MM.1S (cell line): ENCODE results near the gene ASPHD1.
"Not testable (repeated sequence)": the region's sequence is repeated elsewhere in the genome, so short reads cannot be mapped to it uniquely, and the experiment has no call there.

Experiments used
- DNase-seq: peaks from one replicate; pipeline ENCODE4 v3.0.0-alpha.2; 2015
- H2AFZ ChIP-seq: fragments of 300-600 bp; sonication (generic); 2 replicates; pipeline ENCODE4 v1.6.0; 2016; ENCODE audit warnings: antibody characterized with exemption, low read length
- H3F3A ChIP-seq: fragments of 300-600 bp; sonication (generic); 2 replicates; pipeline ENCODE4 v1.6.1; 2016; ENCODE audit warnings: mild to moderate bottlenecking, antibody characterized with exemption, low read length, moderate library complexity, mixed read lengths; ENCODE audit not compliant: insufficient read depth
- H3K27ac ChIP-seq: fragments of 300-600 bp; sonication (generic); 2 replicates; pipeline ENCODE4 v1.5.1; 2016; ENCODE audit warnings: mild to moderate bottlenecking, low read length
- H3K27me3 ChIP-seq: fragments of 300-600 bp; sonication (generic); replicated peaks from 2 replicates; pipeline ENCODE4 v1.6.0; 2016; ENCODE audit warnings: low read length; ENCODE audit not compliant: insufficient read depth
- H3K36me3 ChIP-seq: fragments of 300-600 bp; sonication (generic); replicated peaks from 2 replicates; pipeline ENCODE4 v1.6.1; 2016; ENCODE audit warnings: mild to moderate bottlenecking, low read length, mixed read lengths; ENCODE audit not compliant: insufficient read depth
- H3K4me1 ChIP-seq: fragments of 300-600 bp; sonication (generic); 2 replicates; pipeline ENCODE4 v1.6.1; 2016; ENCODE audit warnings: low read length, mixed read lengths
- H3K4me2 ChIP-seq: fragments of 300-600 bp; sonication (generic); 2 replicates; pipeline ENCODE4 v1.6.0; 2016; ENCODE audit warnings: low read depth, low read length
- H3K4me3 ChIP-seq: fragments of 300-600 bp; sonication (generic); 2 replicates; pipeline ENCODE4 v1.5.1; 2016; ENCODE audit warnings: low read length, mixed read lengths
- H3K79me2 ChIP-seq: fragments of 300-600 bp; sonication (generic); 2 replicates; pipeline ENCODE4 v1.6.1; 2016; ENCODE audit warnings: mixed run types, low read length, mixed read lengths
- H3K9ac ChIP-seq: fragments of 300-600 bp; sonication (generic); 2 replicates; pipeline ENCODE4 v1.6.1; 2016; ENCODE audit warnings: low read length, mixed read lengths
- H3K9me2 ChIP-seq: fragments of 300-600 bp; sonication (generic); replicated peaks from 2 replicates; pipeline ENCODE4 v1.6.1; 2016; ENCODE audit warnings: mild to moderate bottlenecking, low read length, mixed read lengths; ENCODE audit not compliant: insufficient read depth
- H3K9me3 ChIP-seq: fragments of 300-600 bp; sonication (generic); replicated peaks from 2 replicates; pipeline ENCODE4 v1.6.1; 2016; ENCODE audit warnings: mild to moderate bottlenecking, low read length, mixed read lengths; ENCODE audit not compliant: insufficient read depth
- H4K20me1 ChIP-seq: fragments of 300-600 bp; sonication (generic); 2 replicates; pipeline ENCODE4 v1.6.1; 2016; ENCODE audit warnings: mild to moderate bottlenecking, low read length, moderate library complexity, mixed read lengths; ENCODE audit not compliant: insufficient read depth
- EZH2 ChIP-seq: fragments of 300-600 bp; sonication (generic); optimal IDR thresholded peaks from 2 replicates; pipeline ENCODE3; 2017; ENCODE audit warnings: low read depth, mild to moderate bottlenecking, antibody characterized with exemption, low read length, mixed read lengths
- EZH2phosphoT487 ChIP-seq: fragments of 300-600 bp; sonication (generic); IDR thresholded peaks from 2 replicates; pipeline ENCODE4 v1.6.1; 2018; ENCODE audit warnings: antibody characterized with exemption, low read length
- TF ChIP-seq, protein P1 (sequence below): fragments of 300-600 bp; sonication (generic); IDR thresholded peaks from 2 replicates; pipeline ENCODE4 v1.5.1; 2016; ENCODE audit warnings: antibody characterized with exemption, low read length, mixed read lengths

Gene ASPHD1

DNA sequence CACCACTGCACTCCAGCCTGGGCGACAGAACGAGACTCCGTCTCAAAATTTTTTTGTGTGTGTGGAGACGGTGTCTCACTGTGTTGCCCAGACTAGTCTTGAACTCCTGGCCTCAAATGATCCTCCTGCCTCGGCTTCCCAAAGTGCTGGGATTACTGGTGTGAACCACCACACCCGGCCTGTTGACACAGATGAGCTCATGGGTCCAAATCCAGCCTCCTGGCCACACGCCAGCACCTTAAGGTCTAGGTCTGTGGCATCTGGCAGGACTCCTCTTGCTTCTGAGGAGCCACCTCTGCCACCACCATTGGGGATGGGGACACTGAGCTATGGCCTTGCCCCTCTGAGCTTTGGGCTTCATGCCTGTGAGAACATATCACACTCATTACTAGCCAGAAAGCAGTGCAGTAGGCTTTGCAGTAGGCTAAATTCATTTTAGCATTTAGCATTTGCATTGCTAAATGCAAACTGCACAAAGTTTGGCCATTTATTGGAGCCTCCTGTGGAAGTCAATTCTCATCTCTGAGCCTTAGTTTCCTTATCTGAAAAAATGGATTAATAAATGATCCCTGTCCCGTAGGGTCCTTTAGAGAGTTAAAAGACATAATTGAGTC is 31.8 kb upstream of the ASPHD1 start:
- Histone ChIP-seq H3K4me2 (no peak overlapping the region), H3K36me3 (no peaks in the 10 kb centered on the region), H3F3A (no peaks in the 10 kb centered on the region), H3K4me3 (no peak overlapping the region), H3K4me1 (no peaks in the 10 kb centered on the region), H4K20me1 (no peaks in the 10 kb centered on the region), H3K9me3 (no peaks in the 10 kb centered on the region), H3K9ac (no peak overlapping the region), H3K79me2 (no peaks in the 10 kb centered on the region), H2AFZ (no peak overlapping the region), H3K9me2 (no peaks in the 10 kb centered on the region), H3K27me3 (peaks cover 30% of the 10 kb centered on the region; the same call in 1 of the 2 replicates), H3K27ac (no peak overlapping the region)
- DNase-seq, result no peak
- no peak for TF ChIP-seq EZH2phosphoT487
- no peak for TF ChIP-seq EZH2
- TF ChIP-seq, protein P1, sequence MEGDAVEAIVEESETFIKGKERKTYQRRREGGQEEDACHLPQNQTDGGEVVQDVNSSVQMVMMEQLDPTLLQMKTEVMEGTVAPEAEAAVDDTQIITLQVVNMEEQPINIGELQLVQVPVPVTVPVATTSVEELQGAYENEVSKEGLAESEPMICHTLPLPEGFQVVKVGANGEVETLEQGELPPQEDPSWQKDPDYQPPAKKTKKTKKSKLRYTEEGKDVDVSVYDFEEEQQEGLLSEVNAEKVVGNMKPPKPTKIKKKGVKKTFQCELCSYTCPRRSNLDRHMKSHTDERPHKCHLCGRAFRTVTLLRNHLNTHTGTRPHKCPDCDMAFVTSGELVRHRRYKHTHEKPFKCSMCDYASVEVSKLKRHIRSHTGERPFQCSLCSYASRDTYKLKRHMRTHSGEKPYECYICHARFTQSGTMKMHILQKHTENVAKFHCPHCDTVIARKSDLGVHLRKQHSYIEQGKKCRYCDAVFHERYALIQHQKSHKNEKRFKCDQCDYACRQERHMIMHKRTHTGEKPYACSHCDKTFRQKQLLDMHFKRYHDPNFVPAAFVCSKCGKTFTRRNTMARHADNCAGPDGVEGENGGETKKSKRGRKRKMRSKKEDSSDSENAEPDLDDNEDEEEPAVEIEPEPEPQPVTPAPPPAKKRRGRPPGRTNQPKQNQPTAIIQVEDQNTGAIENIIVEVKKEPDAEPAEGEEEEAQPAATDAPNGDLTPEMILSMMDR, result no peak

DNA sequence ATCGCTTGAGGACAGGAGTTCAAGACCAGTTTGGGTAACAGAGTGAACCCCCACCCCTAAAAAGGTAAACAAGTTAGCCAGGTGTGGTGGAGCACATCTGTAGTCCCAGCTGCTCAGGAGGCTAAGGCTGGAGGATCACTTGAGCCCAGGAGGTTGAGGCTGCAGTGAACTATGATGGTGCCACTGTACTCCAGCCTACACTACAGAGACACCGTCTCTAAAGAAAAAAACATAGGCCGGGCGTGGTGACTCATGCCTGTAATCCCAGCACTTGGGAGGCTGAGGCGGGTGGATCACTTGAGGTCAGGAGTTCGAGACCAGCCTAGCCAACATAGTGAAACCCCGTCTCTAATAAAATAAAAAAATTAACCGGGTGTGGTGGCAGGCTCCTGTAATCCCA is 31.2 kb upstream of the ASPHD1 start:
- not testable (repeated sequence) for H3K36me3 ChIP-seq, H3F3A ChIP-seq, H3K9ac ChIP-seq, H3K9me3 ChIP-seq, H2AFZ ChIP-seq, H3K4me1 ChIP-seq, H3K9me2 ChIP-seq, H3K4me2 ChIP-seq, H3K4me3 ChIP-seq, DNase-seq, H3K79me2 ChIP-seq, H3K27ac ChIP-seq, H4K20me1 ChIP-seq
- H3K27me3 ChIP-seq, result peaks cover 32% of the 10 kb centered on the region

DNA sequence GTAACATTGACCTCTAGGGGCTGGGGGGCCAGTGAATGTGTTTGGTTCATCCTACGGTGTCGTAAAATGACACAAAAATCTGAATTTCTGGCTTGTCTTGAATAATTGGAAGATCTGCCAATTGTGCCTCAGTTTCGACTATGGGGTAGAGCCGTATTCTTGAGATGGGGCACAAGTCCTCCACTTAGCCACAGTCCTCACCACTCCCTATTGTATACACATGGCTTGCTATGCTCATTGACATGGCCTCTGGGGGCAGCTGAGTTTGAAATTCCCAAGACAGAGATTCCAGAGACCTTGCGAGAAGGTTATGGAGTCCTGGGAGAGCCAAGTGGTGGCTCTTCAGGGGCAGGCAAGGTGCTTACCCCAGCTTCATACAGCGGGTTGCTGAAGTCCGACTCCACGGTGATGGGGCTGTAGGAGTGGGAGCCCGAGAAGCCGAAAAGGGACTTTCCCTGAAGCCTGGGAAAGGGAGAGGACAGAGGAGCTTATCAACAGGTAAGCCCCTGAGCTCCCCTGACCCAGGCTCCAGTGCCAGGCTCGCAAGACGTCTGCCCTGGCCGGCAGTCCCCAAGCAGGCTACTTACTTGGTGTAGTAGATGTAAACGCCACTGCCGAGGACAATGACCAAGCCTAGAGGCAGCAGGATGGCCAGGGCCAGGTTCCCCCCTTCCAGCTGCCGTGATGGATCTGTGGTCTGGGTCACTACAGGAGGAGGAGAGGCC is 28.3 kb upstream of the ASPHD1 start:
- H4K20me1 ChIP-seq, result no peaks in the 10 kb centered on the region
- no peaks in the 10 kb centered on the region for H3K9me2 ChIP-seq
- DNase-seq, result no peak
- no peak overlapping the region for H3K27ac ChIP-seq
- no peak overlapping the region for H3K4me3 ChIP-seq
- H3K9me3 ChIP-seq, result no peaks in the 10 kb centered on the region
- TF ChIP-seq EZH2phosphoT487 (no peak), EZH2 (no peak)
- TF ChIP-seq, protein P1, result no peak
- H3K27me3 ChIP-seq, result peaks cover 48% of the 10 kb centered on the region
- no peak overlapping the region for H2AFZ ChIP-seq
- no peak overlapping the region for H3K9ac ChIP-seq
- no peaks in the 10 kb centered on the region for H3K4me1 ChIP-seq
- no peaks in the 10 kb centered on the region for H3F3A ChIP-seq
- no peaks in the 10 kb centered on the region for H3K79me2 ChIP-seq
- H3K36me3 ChIP-seq, result no peaks in the 10 kb centered on the region
- H3K4me2 ChIP-seq, result no peak overlapping the region

DNA sequence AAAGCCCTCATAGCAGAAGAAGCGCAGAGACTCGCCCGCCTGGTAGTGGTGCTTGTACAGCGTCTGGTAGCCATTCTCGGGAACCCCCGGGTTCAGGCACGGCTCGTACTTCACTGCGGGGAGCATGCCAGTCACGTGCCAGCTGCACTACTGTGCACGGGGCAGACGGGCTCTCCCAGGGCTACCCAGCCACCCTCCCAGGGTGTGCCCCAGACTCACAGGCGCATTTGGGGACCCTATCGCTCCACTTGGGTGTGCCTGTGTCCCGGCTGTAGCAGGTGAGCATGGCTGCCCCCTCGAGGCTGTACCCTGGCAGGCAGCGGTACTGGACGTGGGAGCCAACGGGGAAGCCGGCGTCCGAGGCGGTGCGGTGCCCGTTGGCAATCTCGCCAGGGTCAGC is 27.0 kb upstream of the ASPHD1 start:
- Histone ChIP-seq H3F3A (peaks cover 3% of the 10 kb centered on the region; the same call in 1 of the 2 replicates), H3K79me2 (no peaks in the 10 kb centered on the region), H3K4me3 (no peak overlapping the region), H3K9ac (no peak overlapping the region), H4K20me1 (no peaks in the 10 kb centered on the region), H2AFZ (no peak overlapping the region), H3K4me2 (no peak overlapping the region), H3K27ac (no peak overlapping the region), H3K27me3 (peaks cover 40% of the 10 kb centered on the region), H3K36me3 (no peaks in the 10 kb centered on the region), H3K9me2 (no peaks in the 10 kb centered on the region), H3K9me3 (no peaks in the 10 kb centered on the region), H3K4me1 (no peaks in the 10 kb centered on the region)
- no peak for DNase-seq
- TF ChIP-seq, protein P1, result no peak
